Nucleus accumbens (tissue), 56 donors: ENCODE measurements around the gene GALNS.
"Not testable (repeated sequence)": the region's sequence is repeated elsewhere in the genome, so short reads cannot be mapped to it uniquely, and the experiment has no call there.

Source experiments
- DNase-seq, 56 donors: peaks; one replicate each; lab custom pipeline; 2025; lab: John Stamatoyannopoulos, UW

Gene GALNS

DNA sequence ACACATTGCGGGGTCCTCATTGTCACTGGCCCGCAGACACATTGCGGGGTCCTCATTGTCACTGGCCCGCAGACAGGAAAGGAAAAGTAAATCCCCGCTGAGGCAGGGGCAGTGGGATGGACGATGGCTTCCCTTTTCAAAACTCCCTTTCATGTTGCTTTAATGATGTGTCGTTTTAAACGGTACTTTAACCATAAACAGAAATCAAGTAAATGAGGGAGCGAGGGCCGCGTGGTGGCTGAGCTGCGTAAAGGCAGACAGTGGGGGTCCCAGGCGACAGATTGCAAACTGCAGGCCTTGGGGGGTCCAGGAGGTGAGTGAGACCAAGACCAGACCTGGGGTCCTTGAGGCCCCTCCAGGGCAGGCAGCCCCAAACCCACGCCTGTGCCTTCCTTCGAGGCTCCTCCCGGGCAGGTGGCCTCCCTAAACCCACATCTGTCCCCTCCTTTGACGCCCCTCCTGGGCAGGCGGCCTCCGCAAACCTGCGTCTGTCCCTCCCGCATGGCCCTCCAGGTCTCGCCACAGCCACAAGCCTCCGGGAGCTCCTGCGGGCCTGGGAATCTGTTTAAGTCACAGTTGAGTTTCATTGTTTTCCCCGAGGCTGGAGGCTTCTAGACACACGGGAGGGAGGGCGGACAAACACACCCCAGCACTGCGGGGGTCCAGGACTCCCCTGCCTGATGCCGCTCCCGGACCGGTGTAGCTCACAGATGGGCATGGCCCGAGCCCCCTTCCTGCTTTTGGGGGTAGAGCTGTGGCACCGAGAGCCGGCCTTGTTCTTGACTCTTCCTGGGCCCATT is 79.1 kb downstream of the GALNS start:
- peak in 1 of 56 donors; percentile 5 for DNase-seq

DNA sequence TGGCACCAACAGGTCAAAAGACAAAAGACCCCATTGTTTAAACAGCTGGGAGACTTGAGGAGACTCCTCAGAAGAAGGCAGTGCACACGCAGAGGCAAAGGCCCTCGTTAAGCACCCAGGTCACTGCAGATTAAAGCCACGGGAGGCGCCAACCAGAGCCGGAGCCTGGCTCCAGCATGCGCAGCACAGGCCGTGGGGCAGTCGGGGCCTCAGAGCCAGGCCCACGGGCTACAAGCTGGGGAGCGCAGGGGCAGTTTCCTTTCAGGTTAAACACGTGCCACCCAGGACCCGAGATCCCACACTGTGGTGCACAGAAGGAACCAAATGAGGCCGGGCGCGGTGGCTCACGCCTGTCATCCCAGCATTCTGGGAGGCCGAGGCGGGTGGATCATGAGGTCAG is 80.9 kb downstream of the GALNS start:
- no peak for DNase-seq

DNA sequence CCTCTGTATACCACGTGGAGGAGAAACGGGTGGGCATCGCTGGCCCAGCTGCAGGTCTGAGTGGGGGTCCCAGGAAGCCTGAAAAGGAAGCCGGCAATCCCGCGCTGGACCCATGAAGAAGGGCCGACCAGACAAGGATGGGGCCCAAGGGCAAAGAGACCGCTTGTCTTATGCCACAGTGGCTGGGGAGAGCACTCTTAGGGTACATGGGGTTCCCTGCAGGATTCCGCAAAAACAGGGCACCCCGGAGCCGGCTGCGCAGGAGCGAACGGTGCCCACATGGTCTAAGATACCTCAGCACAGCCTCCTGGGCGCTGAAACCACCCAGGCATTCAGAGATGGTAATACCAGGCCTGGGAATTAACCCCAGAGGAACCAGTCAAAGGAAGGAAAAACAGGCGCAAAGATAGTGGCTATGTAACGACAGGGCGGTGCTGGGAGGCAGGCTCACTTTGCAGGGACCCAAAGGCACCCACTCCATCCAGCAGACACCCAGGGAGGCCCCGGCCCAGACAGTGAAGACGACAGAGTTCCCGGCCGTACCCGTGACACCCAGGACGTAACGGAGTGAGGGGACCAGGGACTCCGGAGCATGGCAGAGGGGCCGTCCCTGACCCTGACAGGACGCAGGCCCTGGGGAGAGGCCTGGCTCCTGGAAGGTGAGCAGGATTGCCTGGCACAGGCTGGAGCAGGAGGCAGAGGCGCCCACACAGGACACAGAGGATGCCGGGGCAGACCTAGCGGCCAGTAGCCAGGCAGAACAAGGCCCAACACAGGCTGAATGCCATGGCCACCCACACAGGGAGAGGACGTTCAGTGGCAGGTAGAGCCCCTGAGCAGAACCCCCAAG is 82.0 kb downstream of the GALNS start:
- no peak for DNase-seq

DNA sequence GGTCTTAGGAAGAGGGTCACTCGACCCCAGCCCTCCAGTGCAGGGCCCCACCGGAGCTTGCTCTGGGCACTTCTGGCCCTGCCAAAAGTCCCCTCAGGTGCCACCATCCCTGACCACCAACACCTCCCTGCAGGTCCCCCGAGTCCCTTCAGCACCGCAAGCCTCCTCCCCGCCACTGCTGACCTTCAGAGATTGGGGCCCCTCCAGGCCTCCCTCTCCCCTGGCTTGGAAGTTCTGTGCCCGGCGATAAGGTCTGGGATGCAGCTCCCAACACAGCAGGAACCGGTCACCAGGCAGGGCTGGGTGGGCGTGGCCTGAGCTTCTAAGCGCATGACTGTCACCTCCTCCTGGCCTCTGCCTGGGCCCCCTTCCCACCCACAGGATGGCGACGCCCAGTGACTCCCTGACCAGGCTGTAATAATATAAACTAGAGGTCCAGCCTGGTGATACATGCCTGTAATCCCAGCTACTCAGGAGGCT is 82.9 kb downstream of the GALNS start:
- no peak for DNase-seq

DNA sequence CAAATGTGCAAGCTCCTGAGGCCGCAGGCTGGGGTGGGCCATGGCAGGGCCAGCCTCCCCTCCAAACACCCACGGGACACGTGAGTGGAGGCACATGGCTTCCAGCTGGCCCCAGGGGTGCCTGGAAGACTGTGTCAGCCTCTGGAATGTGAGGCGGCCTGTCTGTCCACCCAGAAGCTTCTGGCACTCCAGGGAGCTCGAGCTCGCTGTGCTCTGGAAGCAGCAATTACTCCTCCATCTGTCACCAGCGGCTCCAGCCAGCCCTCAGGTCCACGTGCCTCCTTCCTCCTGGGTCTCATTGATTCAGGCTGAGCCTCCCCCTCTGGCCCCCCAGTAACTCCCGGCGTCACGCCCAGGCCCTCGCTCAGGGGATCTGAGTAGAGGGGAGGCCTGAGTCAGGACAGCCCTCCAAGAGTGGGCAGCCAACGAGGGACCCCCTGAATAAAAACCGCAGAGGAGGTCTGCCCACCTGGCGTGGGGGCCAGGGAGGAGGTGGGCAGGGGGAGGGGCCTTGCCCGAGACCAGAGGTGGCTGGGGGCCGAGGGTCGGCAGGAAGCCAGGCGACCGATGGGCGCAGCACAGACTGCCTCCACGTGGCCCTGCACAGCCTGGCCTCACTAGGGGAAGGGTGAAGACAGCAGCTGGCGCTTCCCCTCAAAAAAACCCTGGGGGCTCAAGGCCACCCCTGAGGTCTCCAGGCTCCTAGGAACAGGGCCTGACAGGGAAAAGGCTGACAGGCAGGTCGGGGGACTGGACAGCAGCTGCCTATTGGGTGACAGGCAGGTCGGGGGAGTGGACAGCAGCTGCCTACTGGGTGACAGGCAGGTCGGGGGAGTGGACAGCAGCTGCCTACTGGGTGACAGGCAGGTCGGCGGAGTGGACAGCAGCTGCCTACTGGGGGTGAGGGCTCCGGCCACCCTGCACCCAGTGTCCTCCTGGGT is 83.6 kb downstream of the GALNS start:
- DNase-seq = peak in 19 of 56 donors; percentile 8 to 63 (median 23)

DNA sequence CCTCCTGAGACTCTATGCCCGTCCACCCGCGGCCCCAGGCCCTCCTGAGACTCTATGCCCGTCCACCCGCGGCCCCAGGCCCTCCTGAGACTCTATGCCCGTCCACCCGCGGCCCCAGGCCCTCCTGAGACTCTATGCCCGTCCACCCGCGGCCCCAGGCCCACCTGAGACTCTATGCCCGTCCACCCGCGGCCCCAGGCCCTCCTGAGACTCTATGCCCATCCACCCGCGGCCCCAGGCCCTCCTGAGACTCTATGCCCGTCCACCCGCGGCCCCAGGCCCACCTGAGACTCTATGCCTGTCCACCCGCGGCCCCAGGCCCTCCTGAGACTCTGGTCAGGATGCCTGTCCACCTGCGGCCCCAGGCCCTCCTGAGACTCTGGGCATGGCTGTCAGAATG is 85.0 kb downstream of the GALNS start:
- DNase-seq = not testable (repeated sequence)

DNA sequence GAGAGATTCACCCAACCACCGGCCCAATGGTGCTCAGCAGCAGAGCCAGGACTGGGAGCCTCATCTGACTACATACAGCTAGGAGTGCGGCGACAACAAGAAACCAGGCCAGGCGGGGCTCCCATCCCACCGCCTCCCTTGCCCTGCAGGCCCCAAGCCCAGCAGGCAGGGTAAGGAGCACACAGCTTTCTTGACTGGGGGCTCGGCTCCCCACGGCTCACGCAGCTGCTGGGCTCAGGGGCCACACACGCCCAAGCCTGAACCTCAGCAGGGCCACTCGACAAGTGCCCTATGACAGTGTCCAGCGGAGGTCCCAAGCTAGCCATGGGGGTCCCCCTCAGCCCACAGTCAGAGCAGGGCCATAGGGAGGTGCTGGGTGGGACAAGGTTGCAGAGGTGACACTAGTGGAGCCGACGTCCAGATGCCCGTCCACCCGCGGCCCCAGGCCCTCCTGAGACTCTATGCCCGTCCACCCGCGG is 85.4 kb downstream of the GALNS start:
- DNase-seq = no peak

DNA sequence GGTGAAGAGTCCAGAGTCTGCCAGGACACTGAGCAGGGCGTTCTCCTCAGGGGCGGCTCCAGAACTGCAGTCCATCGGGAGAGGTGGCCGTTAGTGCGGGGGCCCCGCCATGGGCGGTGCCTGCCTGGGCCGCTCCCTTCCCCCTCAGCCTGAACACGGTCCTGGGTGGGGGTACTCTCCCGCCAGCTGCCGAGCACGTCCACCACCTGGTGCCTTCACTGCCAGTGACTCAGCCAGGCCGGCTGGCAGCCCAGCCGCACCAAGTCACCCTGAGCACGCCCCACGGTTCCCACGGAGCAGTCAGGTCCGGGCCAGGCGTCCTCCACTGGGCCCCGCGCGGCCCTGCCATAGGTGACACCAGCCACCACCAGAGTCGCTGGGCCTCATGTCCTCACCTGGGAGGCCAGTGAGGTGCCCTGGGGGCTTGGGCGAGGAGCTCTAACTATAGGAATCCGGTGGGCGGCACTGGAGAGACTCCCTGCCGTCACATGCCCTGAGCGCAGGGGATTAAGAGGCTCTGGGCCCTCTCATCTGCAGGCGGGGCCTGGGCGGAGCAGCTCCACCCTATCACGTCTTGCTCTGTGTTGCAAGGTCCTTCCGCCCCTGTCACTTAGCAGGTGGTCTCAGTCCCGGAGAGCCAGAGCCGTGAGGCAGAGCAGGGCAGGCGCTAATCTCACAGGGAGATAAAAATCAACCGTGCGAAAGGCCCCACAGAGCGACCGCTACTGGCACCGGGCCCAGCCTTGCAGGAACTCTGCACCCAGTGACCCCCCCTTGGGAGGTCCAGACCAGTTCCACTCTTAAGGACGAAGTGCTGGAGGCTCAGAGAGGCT is 86.1 kb downstream of the GALNS start:
- peak in 2 of 56 donors; percentile 26 to 40 for DNase-seq

DNA sequence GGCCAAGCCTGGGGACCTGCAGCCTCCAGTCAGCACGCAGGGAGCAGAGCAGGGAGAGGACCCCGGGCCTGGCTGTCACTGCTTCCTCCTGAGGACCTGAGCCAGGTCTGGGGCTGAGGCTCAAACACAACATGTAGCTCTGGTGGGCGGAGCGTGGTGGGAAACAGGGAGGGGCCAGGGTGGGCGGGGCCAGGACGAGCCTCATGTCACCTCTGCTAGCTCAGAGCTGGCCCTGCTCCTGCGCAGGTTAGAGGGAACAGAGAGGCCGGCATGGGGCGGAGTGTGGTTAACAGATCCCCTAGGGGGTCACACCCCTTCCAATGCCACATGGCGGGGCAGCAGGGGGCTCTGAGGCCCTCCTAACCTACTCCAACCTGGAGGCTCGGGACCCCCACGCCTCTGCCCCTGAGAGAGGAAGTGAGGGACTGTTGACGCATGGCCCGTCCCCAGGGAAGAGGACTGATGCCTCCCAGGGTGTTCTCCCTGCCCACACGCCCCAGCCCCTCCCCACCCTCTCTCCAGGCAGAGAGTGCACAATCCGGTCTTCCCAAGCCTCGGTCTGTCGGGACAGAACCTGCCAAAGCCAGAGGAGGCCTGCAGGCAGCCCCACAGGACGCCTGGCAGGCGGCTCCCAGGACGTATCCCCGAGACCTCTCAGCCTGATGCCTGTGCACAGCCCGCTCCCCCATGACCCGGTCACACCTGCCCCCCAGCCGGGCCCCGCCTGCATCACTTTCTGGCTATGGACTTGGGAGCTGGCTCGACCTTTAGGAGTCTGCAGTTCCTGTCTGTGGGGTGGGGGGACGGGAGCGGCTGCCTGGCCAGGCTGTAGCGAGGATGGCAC is 86.9 kb downstream of the GALNS start:
- DNase-seq = no peak

DNA sequence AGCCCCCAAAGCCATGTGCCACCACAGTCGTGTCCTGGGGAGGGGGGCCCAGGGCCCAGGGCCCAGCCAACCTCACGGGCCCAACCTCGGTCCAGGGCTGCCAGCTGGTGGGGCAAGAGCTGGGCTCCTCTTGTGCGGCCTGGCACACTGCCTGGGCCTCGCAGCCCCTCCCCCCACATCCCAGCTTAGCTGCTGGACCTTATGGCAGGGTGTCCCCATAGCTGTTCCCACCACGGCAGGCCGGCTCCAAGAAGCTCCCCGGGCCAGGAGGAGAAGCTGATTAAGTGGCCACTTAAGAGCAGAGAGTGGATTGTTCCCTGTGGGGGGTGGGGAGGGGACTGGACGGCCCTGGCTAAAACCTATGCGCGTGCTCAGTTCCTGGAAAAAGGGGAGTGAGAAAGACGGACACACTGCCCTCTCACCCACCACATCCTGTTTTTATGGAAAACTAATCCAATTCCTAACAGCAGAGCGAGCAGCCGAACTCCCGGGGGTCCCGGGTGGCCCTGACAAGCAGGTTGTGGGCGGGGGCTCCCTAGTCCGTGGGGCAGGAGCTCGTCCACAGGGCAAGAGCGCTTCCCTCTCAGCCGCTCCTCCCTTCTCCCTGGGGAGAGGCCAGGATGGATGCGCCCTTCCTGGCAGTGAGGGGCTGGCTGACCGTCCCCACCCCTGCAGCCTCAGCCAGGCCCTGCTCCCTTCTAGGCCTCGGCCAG is 88.5 kb downstream of the GALNS start:
- peak in 37 of 56 donors; percentile 4 to 71 (median 30) for DNase-seq

DNA sequence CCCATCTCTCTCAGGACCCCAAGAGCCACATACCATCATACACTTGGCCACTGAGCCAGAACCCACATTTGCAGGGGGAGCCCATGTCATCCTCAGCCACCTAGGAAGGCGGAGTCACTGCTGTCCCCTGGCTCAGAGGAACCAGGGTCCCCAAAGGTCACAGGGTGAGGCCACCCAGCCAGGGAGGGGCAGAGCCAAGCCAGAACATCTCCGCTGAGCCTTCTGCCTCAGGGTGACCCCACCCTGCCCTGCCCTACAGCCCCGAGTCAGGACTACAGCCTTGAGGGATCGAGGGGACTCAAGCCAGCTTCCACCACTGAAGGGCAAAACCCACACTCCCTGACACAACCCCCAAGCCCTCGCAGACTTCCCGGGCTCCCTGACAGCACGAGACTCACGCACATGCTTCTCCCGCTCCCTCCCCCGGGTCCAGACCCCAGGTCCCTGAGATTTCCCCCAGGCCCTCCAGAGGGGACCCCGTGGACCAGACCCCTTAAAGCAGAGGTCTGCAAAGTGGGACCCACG is 89.1 kb downstream of the GALNS start:
- DNase-seq = no peak

DNA sequence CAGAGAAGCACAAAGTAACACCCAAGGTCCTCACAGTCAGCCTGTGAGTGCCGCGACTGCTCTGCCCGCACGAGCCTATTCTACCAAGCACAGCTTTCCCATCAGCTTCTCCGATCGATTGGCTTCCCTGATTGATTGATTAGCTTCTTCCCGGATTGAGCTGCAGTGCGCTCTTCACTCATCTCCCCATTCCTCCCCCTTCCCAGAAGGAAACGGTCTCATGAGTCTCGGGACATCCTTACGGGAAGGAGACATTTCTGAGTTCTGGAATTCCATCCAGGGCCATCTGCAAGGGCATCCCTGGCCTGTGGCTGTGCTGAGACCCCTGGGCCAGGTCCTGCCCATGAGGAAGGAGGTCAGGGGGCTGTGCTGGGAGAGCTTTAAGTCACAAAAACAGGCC is 89.8 kb downstream of the GALNS start:
- no peak for DNase-seq

DNA sequence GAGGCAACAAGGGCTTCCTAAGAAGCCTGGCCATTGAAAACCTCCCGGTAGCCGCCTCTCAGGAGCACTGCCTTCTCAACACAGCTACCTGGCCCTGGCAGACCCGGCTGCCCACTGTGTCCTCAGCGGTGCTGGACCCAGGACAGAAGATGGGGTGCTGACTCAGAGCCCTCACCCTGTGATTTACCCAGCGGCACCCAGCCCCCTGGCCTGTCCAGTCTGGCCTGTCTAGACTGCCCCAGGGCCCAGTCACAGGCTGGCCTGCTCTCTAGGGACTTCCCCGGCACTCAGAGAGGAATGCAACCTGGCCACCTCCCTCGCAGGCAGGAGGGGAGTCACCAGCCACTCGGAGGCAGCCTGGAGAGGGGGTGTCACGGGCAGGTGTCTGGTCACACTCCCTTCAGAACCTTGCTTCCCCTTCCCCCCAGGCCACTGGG is 91.8 kb downstream of the GALNS start:
- no peak for DNase-seq

DNA sequence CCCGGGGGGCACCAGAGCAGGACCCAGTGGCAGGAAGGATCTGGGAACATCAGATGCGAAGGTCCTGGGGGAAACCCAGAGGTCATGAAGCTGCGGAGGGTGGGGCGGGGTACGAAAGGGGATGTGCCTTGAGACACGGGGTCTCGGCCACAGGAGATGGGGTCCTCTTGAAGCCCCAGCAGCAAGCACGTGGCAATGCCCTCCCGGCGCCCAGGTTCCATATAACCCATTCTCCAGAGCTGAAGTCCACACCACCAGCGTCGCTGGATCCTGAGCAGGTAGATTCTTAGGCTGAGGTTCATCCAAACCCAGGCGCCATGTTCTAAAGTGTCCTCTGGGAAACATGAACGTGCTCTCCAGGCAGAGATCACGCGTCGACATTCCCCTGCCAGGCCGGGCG is 92.7 kb downstream of the GALNS start:
- DNase-seq = no peak
